ENCODE results near the gene CHAMP1.
"Not testable (repeated sequence)": the region's sequence is repeated elsewhere in the genome, so short reads cannot be mapped to it uniquely, and the experiment has no call there.

The CHAMP1 gene

GRCh38 chr13:114299604-114300305 lies 14.5 kb upstream of the CHAMP1 start:
- DNase-seq = no peak

- DNase-seq = no peak
Observed at GRCh38 chr13:114303700-114304327, 10.5 kb upstream of the CHAMP1 start.

DNA sequence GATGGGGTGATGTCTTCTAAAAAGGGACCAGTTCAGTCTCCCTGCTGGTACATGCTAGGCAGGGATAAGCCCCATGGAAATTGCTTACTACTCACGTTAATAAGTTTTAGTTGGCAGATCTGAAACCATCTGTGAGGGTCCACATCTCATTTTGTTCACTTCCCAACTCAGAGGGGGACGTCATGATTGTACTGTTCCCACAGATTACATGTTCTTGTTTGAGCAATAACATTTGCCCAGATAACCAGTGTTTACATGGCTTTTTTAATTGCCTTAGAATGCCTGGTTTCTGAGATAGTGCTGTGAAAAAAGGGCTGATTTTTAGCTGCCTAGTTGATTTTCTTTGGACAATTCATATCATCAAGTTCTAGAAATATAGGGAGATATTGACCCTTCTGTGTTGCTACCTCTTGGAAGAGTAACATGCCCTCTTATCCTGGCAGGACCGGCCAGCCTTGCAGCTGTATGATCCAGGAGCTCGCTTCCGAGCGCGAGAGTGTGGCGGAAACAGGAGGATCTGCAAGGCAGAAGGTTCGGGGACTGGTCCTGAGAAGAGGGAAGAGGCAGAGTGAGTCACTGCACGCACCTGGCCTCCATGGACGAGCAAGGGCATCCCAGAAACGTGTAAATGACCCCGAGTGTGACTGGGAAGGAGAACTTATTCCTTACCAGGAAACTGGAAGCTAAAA lies 9.8 kb upstream of the CHAMP1 start:
- DNase-seq = no peak

DNA sequence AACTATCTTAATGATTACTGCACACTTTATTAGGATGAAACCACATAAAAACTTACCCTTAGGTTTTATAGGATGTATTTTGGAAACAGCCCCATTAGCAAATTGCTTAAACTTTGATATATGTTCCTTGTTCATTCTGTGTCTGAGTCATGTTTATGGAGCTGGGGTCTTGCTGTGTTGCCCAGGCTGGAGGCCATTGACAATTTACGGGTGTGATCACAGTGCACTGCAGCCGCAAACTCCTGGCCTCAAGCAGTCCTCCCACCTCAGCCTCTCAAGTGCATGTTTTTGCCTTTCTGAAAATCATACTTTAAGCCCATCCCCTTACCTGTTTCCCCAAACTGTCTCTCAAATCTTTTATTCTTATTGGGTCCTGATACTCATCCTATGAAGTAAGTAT lies 5.2 kb upstream of the CHAMP1 start:
- no peak for DNase-seq

DNA sequence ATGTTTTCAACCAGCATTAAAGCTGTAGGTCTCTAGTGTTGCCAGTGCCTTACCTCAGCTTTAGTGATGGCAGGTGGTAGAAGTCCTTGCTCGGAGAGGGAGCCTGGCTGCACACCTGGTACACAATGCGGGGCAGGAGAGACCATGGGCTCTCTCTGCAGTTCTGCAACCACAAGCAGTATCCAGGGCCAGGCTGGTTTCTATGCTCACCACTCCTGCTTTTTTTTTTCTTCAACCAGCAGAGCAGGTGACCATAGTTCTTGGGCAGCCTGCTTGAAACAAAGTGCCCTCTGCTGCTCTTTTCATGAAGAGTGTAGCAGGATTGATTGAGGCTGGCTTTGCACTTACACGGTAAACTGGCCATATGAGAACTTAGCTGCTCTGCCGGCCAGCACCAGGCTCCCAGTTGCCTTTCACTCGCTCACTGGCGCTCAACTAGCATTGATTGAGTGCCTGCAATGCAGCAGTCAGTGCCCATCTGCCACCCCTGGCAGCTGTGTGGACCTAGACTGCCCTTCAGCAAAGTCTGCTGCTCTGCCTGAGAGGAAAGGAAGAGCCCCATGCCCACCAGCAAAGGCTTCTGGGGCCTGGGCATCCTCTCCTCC lies 4.4 kb upstream of the CHAMP1 start:
- no peak for DNase-seq

- DNase-seq = no peak
Observed at GRCh38 chr13:114310956-114311355, 3.3 kb upstream of the CHAMP1 start.

- DNase-seq = no peak
Observed at GRCh38 chr13:114311387-114311786, 2.9 kb upstream of the CHAMP1 start.

GRCh38 chr13:114311908-114312307 lies 2.4 kb upstream of the CHAMP1 start:
- no peak for DNase-seq

GRCh38 chr13:114313061-114313860 lies 1.0 kb upstream of the CHAMP1 start:
- DNase-seq = peak; percentile 8

- peak; percentile 30 for DNase-seq
Observed at GRCh38 chr13:114315074-114315785, 927 bp downstream of the CHAMP1 start.

GRCh38 chr13:114318624-114319023 lies 4.3 kb downstream of the CHAMP1 start:
- no peak for DNase-seq

- DNase-seq = no peak
Observed at GRCh38 chr13:114319441-114319913, 5.2 kb downstream of the CHAMP1 start.

DNA sequence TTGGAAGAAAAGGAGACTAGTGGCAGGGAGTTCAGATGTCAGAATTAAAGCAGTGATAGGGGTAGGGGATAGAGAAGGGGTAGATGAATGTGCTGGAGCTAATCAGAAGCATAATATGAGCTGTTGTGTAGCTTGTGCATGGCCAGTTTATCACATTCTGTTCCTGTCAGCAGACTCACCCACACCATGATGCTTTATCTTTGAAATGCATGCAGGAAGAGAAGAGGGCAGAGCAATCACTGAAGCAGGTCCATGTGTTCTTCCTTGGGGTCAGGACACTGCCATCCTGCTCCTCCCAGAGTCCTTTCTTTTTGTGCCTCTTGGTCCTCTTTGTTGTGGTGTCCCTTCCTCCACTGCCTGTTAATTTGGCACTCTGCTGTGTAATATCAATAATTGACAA lies 5.8 kb downstream of the CHAMP1 start:
- no peak for DNase-seq

DNA sequence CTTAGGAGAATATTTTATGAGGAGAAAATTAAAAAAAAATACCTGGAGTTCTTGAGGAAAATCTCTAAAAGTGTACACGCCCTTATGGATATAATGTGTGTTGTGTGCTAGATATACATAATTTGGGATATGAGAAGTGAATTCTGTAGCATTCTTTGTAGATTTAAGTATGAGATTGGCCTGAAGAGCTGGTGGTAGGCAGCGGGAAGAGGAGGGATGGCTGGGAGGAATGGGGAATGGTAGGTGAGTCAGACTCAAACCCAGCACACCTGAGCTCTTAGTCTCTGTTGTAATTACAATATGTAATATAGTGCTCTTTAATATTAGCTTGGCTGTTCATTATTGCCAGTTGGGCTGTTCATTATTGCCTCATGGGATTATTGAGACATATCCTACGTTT lies 7.0 kb downstream of the CHAMP1 start:
- no peak for DNase-seq

- DNase-seq = no peak
Observed at GRCh38 chr13:114323349-114323748, 9.0 kb downstream of the CHAMP1 start.

GRCh38 chr13:114324334-114324733 lies 10.0 kb downstream of the CHAMP1 start:
- DNase-seq = no peak

- no peak for DNase-seq
Observed at GRCh38 chr13:114325729-114326128, 11.4 kb downstream of the CHAMP1 start.

DNA sequence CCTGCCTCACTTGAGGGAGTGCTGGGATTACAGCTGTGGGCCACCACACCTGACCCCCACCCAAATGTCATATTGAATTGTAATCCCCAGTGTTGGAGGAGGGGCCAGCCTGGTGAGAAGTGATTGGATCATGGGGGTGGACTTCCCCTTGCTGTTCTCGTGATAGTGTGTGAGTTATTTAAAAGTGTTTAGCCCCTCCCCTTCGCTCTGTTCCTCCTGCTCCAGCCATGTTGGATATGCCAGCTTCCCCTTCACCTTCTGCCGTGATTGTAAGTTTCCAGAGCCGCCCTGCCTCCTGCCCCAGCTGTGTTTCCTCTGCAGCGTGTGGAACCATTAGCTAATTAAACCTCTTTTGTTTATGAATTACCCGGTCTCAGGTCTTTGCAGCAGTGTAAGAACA lies 13.7 kb downstream of the CHAMP1 start:
- no peak for DNase-seq

DNA sequence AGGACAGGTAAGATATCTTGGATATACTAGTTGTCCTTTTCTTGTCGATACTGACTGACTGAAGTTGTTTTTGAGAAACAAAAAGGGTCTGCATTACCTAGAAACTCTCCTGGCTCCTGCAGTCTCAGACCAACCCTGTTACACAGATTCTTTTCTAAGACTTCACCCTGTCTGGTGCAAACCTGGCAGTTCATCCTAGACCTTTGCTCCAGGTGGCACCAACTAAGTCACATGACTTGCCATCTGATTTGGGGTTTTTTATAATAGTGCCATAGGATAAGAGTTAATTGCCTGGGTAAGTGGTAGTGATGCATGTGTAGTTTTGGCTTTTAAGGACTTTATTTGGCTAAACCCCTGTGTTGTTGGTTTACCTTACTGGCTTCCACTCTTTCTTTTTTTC lies 14.3 kb downstream of the CHAMP1 start:
- no peak for DNase-seq

DNA sequence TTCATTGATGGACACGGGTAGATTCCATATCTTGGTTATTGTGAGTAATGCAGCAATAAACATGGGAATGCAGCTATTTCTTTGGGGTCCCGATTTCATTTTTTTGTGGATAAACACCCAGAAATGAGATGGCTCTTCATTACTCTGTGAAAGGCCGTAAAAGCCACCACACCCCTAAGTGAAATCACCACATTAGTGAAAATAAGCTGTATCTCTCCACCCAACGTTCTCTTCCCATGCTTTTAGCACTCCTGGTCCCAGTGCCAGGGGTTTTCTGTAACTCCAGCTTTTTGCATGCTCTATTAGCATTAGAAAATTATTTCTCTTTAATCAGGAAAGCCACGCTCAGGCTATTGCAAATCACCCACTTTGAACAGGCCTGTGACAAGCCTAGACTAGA lies 15.8 kb downstream of the CHAMP1 start:
- no peak for DNase-seq

- DNase-seq = not testable (repeated sequence)
Observed at GRCh38 chr13:114333881-114334280, 19.6 kb downstream of the CHAMP1 start.
